Brain microvascular endothelial cell (primary cell): ENCODE results near the gene DFFB.

Experiments
- DNase-seq: peaks from one replicate; pipeline ENCODE4 v3.0.0-alpha.2; 2020
- H3K27ac ChIP-seq: fragments of 250-450 bp; sonication (Bioruptor Pico); 2 replicates; pipeline ENCODE4 v1.5.1; 2020; ENCODE audit warnings: mild to moderate bottlenecking, moderate library complexity
- H3K27me3 ChIP-seq: fragments of 250-450 bp; sonication (Bioruptor Pico); replicated peaks from 2 replicates; pipeline ENCODE4 v1.5.1; 2020; ENCODE audit warnings: mild to moderate bottlenecking
- H3K36me3 ChIP-seq: fragments of 250-450 bp; sonication (Bioruptor Pico); replicated peaks from 2 replicates; pipeline ENCODE4 v1.5.1; 2020; ENCODE audit warnings: mild to moderate bottlenecking
- H3K4me3 ChIP-seq: 2 replicates; pipeline ENCODE4 v1.5.1; 2011; ENCODE audit warnings: low read depth, mild to moderate bottlenecking, control low read depth, low read length, moderate library complexity
- in situ Hi-C: cut with HindIII; loops from 2 replicates; pipeline ENCODE4 v1.10.0; 2017; ENCODE audit warnings: low sequenced_read_pairs, low pct_ligation_motif_present
- TF ChIP-seq, protein P1 (sequence below): IDR thresholded peaks from 2 replicates; pipeline ENCODE4 v1.5.1; 2011; ENCODE audit warnings: low read depth, mild to moderate bottlenecking, moderate library complexity, low read length, control low read depth, inconsistent platforms; ENCODE audit errors: missing control alignments

The DFFB gene

DNA sequence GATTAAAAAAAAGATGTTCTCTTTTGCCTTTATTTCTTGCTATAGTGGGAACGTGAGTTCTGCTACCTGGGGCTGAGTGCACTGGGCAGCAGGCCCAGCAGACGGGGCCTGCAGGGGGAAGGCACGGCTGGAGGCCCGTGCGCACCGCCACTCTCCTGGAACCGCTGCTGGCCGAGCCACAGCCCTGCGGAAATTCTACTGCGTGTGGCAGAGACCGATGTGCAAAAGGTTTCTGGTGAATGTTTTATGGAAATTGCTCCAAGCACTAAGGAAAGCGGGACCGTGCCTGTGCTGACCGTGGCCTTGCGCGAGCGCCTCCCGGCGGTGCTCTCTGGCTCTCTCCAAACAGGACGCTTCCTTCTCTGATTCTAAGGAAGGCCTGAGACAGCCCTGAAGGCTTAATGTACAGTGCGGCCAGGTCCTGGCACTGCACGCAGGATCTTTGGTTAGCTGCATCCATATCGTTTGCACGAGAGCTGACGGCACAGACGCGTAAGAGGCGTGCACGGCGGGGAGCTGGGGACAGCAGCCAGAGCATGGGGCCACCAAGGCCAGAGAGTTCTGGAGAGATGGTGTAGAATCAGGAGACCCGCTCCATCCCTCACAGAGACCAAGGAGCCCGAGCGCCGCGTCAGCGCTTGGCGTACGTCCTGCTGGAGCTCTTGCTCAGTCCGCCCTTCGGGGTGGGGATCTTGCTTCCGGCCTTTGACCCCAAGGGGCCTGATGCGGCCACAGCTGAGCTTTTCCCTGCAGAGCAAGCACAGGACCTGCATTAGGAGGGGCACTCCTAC, 42.3 kb upstream of the DFFB start:
- TF ChIP-seq, protein P1, sequence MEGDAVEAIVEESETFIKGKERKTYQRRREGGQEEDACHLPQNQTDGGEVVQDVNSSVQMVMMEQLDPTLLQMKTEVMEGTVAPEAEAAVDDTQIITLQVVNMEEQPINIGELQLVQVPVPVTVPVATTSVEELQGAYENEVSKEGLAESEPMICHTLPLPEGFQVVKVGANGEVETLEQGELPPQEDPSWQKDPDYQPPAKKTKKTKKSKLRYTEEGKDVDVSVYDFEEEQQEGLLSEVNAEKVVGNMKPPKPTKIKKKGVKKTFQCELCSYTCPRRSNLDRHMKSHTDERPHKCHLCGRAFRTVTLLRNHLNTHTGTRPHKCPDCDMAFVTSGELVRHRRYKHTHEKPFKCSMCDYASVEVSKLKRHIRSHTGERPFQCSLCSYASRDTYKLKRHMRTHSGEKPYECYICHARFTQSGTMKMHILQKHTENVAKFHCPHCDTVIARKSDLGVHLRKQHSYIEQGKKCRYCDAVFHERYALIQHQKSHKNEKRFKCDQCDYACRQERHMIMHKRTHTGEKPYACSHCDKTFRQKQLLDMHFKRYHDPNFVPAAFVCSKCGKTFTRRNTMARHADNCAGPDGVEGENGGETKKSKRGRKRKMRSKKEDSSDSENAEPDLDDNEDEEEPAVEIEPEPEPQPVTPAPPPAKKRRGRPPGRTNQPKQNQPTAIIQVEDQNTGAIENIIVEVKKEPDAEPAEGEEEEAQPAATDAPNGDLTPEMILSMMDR = no peak
- no peaks in the 10 kb centered on the region for H3K27me3 ChIP-seq
- no peaks in the 10 kb centered on the region for H3K36me3 ChIP-seq
- H3K4me3 ChIP-seq = no peak overlapping the region
- in situ Hi-C loops = no loop called here
- no peak for DNase-seq
- no peak overlapping the region for H3K27ac ChIP-seq

DNA sequence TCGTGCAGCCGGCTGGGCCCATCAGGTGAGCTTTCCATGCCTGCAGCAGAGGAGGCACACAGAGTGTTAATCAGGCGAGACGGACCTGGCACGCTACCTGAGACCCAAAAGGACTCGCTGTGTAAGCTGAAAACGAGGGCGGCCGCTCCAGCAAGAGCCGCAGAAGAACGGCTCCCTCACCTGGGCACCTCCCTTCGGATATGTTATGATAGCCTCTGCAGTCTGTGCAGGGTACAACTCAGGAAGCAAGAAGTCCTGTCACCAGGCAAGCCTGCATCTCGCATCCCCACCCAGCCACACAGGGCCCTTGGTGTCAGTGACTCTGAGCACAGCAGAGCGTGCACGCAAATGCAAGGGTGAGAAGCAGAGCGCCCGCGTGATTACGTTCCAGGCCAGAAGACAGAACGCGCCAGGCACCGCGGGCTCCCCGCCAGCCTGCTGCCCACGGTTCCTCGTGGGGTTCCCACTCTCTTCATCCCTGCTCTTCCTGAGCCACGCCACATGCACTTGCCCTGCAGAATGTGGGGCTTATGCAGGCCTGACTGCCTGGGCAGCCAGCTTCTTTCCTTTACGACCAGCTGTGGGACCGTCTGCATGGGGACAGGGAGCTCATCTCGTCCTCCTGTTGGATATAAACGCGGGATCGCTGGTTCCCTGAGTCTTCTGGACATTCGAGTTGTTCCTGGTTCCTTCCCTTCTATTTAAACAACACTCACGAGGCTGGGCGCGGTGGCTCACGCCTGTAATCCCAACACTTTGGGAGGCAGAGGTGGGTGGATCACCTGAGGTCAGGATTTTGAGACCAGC, 40.7 kb upstream of the DFFB start:
- H3K36me3 ChIP-seq = no peaks in the 10 kb centered on the region
- H3K27ac ChIP-seq = no peak overlapping the region
- no peak for DNase-seq
- no peak overlapping the region for H3K4me3 ChIP-seq
- TF ChIP-seq, protein P1 = no peak
- in situ Hi-C loops = no loop called here
- H3K27me3 ChIP-seq = no peaks in the 10 kb centered on the region

DNA sequence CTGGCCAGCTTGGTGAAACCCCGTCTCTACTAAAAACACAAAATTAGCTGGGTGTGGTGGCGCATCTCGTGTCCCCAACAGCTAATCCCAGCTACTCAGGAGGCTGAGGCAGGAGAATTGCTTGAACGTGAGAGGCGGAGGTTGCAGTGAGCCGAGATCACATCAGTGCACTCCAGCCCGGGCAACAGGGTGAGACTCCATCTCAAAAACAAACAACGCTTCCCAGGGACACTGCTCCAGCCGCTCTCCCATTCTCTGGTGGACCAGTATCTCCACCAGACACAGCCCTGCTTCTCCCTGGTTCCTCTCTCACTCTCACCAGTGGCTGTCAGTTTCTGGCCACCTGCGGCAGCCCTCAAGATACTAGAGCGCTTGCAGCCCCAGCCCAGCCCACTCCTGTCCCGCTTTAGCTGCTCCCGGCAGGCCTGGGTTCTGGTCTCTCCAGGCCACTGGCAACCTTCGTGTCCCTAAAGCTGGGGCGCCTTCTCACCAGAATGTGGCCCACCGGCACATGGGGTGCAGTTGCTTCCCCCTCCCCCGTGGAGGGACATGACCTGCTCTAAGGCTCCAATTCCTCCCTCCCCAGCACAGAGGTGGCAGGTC, 40.0 kb upstream of the DFFB start:
- H3K27ac ChIP-seq = no peak overlapping the region
- H3K27me3 ChIP-seq = no peaks in the 10 kb centered on the region
- TF ChIP-seq, protein P1 = no peak
- in situ Hi-C loops = no loop called here
- no peak overlapping the region for H3K4me3 ChIP-seq
- no peak for DNase-seq
- H3K36me3 ChIP-seq = no peaks in the 10 kb centered on the region

DNA sequence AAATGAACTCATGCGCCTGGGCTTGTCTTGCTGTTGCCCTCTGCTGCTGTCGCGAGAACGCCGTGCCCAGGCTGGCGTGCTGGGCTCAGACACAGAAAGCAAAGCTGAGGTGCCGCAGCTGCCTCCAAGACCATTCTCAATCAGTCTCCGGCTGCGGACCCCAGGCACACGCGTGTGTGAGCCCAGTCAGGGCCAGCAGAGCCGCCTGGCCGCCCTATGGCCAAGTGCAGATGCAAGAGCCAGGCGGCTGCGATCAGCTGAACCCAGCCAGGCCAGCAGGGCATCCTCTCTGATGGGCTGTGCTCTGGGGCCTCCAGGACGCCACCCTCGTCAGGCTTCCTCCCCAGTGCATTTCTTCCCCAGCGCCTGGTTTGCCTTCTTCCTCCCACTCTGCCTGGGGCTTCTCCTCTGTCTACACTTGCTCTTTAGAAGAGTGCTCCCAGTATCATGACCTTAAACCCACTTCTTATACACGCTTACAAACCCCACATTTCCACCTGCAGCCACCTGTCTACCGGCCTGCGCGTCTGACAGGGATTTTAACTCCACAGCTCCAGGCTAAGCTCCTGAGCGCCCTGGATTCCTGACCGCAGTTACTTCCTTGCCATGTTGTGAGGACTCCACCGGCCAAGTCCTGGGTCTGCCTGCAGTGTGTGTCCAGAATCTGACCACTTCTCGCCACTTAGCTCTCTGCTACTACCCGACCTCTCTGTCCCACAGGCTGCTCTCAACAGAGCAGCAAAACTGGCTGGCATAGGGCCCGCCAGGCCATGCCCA, 39.3 kb upstream of the DFFB start:
- Histone ChIP-seq H3K4me3 (no peak overlapping the region), H3K27me3 (no peaks in the 10 kb centered on the region), H3K36me3 (no peaks in the 10 kb centered on the region), H3K27ac (no peak overlapping the region)
- in situ Hi-C loops = no loop called here
- DNase-seq = no peak
- TF ChIP-seq, protein P1 = no peak

DNA sequence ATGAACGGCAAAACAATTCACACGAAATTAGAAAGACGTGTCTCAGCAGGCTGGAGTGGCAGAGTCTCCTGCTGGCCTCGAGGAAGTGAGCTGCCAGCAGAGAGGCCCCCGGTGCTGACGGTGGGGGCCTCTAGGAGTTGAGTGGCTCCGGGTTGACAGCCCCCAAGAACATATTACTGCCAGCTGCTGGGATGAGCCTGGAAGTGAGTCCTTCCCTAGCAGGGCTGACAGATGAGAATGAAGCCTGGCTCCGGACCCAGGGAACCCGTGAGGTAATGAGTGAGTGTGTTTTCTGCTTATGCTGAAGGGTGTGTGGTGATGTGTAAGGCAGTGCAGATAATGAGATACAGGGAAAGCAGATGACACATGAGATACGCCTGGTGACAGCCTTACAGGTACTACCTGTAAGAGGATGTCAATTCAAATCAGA, 37.5 kb upstream of the DFFB start:
- no peak for DNase-seq
- Histone ChIP-seq H3K4me3 (no peak overlapping the region), H3K27ac (no peak overlapping the region), H3K36me3 (peaks cover 3% of the 10 kb centered on the region), H3K27me3 (no peaks in the 10 kb centered on the region)
- TF ChIP-seq, protein P1 = no peak
- in situ Hi-C loops = no loop called here
